Trophoblast cell (in vitro differentiated cells and primary cell): Measurements from ENCODE around the gene PRKCE.

Source experiments
- DNase-seq, 2 donors: peaks; one replicate each; pipeline ENCODE4 v3.0.0-alpha.2; 2016
- H2AFZ ChIP-seq: 2 replicates; pipeline ENCODE4 v1.6.1; 2013; ENCODE audit warnings: low read length, moderate library complexity, mild to moderate bottlenecking; ENCODE audit not compliant: insufficient read depth, poor library complexity
- H2AK5ac ChIP-seq: 2 replicates; pipeline ENCODE4 v1.6.1; 2013; ENCODE audit warnings: mild to moderate bottlenecking, low read length
- H2BK120ac ChIP-seq: 2 replicates; pipeline ENCODE4 v1.6.1; 2013; ENCODE audit warnings: low read length, mild to moderate bottlenecking, moderate library complexity; ENCODE audit not compliant: insufficient read depth, poor library complexity
- H2BK12ac ChIP-seq: 2 replicates; pipeline ENCODE4 v1.6.1; 2013; ENCODE audit warnings: mild to moderate bottlenecking, low read length, moderate library complexity
- H2BK5ac ChIP-seq: 2 replicates; pipeline ENCODE4 v1.6.1; 2013; ENCODE audit warnings: low read length, low read depth, moderate library complexity, mild to moderate bottlenecking; ENCODE audit not compliant: poor library complexity
- H3K14ac ChIP-seq: 2 replicates; pipeline ENCODE4 v1.6.1; 2013; ENCODE audit warnings: mild to moderate bottlenecking, low read length
- H3K18ac ChIP-seq: 2 replicates; pipeline ENCODE4 v1.6.1; 2013; ENCODE audit warnings: mild to moderate bottlenecking, low read length
- H3K23ac ChIP-seq: 2 replicates; pipeline ENCODE4 v1.6.1; 2013; ENCODE audit warnings: low read length
- H3K27ac ChIP-seq: 2 replicates; pipeline ENCODE4 v1.5.1; 2013; ENCODE audit warnings: low read depth, mild to moderate bottlenecking, inconsistent platforms, low read length, moderate library complexity
- H3K27me3 ChIP-seq: 2 replicates; pipeline ENCODE4 v1.6.1; 2013; ENCODE audit warnings: inconsistent platforms, mild to moderate bottlenecking, low read length, moderate library complexity; ENCODE audit not compliant: insufficient read depth
- H3K36me3 ChIP-seq, 2 experiments: 1 replicate in 1 of 2; 2 replicates in 1 of 2; pipeline ENCODE4 v1.6.1; 2013; ENCODE audit warnings: low read length in 2 of 2, mild to moderate bottlenecking in 2 of 2, moderate library complexity in 1 of 2; ENCODE audit not compliant: insufficient read depth in 2 of 2, control insufficient read depth in 1 of 2
- H3K4ac ChIP-seq: 2 replicates; pipeline ENCODE4 v1.6.1; 2013; ENCODE audit warnings: low read depth, mild to moderate bottlenecking, low read length, moderate library complexity
- H3K4me1 ChIP-seq, 2 experiments: 1 replicate in 1 of 2; 2 replicates in 1 of 2; pipeline ENCODE4 v1.6.1; 2013; ENCODE audit warnings: low read length in 2 of 2, mild to moderate bottlenecking in 2 of 2, moderate library complexity in 1 of 2; ENCODE audit not compliant: insufficient read depth in 2 of 2, control insufficient read depth in 1 of 2
- H3K4me2 ChIP-seq: 2 replicates; pipeline ENCODE4 v1.6.1; 2013; ENCODE audit warnings: inconsistent platforms, mild to moderate bottlenecking, low read length, moderate library complexity
- H3K4me3 ChIP-seq: 2 replicates; pipeline ENCODE4 v1.5.1; 2013; ENCODE audit warnings: mild to moderate bottlenecking, low read depth, low read length, inconsistent platforms
- H3K79me1 ChIP-seq: one replicate; pipeline ENCODE4 v1.6.1; 2013; ENCODE audit warnings: low read length
- H3K79me2 ChIP-seq: 2 replicates; pipeline ENCODE4 v1.6.1; 2013; ENCODE audit warnings: low read length, mild to moderate bottlenecking; ENCODE audit not compliant: control insufficient read depth, insufficient read depth, poor library complexity
- H3K9ac ChIP-seq: 2 replicates; pipeline ENCODE4 v1.6.1; 2013; ENCODE audit warnings: mild to moderate bottlenecking, low read length
- H3K9me3 ChIP-seq: 2 replicates; pipeline ENCODE4 v1.6.1; 2013; ENCODE audit warnings: low read depth, mild to moderate bottlenecking, control low read depth, inconsistent platforms, low read length; ENCODE audit not compliant: insufficient read depth
- H4K12ac ChIP-seq: 2 replicates; pipeline ENCODE4 v1.6.1; 2013; ENCODE audit warnings: low read depth, mild to moderate bottlenecking, low read length, moderate library complexity
- H4K8ac ChIP-seq: 2 replicates; pipeline ENCODE4 v1.6.1; 2013; ENCODE audit warnings: low read depth, mild to moderate bottlenecking, low read length, moderate library complexity
- H4K91ac ChIP-seq: one replicate; pipeline ENCODE4 v1.6.1; 2013; ENCODE audit warnings: low read depth, mild to moderate bottlenecking, low read length, moderate library complexity
- WGBS: extraction: QIAGEN DNeasy Blood & Tissue Kit; methylation state at CpG from one replicate; pipeline ENCODE4 v1.1.7; 2013; ENCODE audit warnings: missing lambda C conversion rate; ENCODE audit not compliant: insufficient read length, insufficient coverage; ENCODE audit errors: extremely low coverage; 5-methylcytosine and 5-hydroxymethylcytosine counted together

Gene PRKCE

DNA sequence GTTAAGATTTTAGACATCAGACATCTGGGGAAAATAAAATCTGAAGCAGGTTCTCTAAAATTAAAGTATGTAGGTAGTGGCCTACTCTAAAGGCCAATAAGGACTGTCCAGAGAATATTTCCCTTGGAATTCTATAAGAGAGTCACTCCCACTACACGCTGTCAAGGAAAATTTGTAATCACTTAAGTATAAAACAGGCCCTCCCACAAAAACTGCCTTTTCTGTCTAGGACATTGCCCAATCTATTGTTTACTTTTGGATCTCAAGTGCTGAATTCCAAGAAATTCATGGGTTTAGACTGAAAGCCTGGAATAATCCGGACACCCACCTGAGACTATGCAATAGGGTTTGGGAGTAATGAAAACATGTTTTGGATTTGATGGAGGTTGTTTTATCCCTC, 38.7 kb upstream of the PRKCE start:
- Histone ChIP-seq H3K14ac (no peak overlapping the region), H3K4ac (no peak overlapping the region), H2BK12ac (no peak overlapping the region), H4K8ac (no peak overlapping the region), H3K4me3 (no peak overlapping the region), H2AK5ac (no peak overlapping the region), H4K12ac (no peak overlapping the region), H3K4me2 (no peak overlapping the region), H2BK120ac (no peak overlapping the region), H2AFZ (no peak overlapping the region), H3K23ac (no peak overlapping the region), H3K9me3 (no peaks in the 10 kb centered on the region), H3K79me2 (no peaks in the 10 kb centered on the region), H3K4me1 (peaks cover 0 to 4% of the 10 kb centered on the region in 2 experiments), H3K27ac (peak overlapping the region; percentile 64), H2BK5ac (no peak overlapping the region), H3K18ac (no peak overlapping the region), H3K27me3 (no peaks in the 10 kb centered on the region), H3K9ac (no peak overlapping the region), H3K36me3 (no peaks in the 10 kb centered on the region), H3K79me1 (peaks cover 9% of the 10 kb centered on the region), H4K91ac (no peak overlapping the region)
- WGBS = no CpG with 5 or more reads among the region's 2 CpGs
- DNase-seq = no peak

DNA sequence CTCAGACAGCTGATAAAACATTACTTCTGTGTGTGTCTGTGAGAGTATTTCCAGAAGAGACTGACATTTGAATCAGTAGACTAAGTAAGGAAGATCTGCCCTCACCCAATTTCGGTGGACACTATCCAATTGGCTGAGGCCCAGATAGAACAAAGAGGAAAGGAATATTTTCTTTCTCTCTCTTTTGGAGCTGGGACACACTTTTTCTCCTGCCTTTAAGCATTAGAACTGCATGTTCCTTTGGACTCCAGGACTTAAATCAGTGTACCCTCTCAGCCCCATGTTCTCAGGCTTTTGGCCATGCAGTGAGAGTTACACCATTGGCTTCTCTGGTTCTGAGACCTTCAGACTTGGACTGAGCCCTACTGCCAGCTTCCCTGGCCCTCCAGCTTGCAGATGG, 37.1 kb upstream of the PRKCE start:
- no peak overlapping the region for H2BK120ac ChIP-seq
- peaks cover 0 to 4% of the 10 kb centered on the region in 2 experiments for H3K4me1 ChIP-seq
- no peak overlapping the region for H2AK5ac ChIP-seq
- H3K27me3 ChIP-seq = no peaks in the 10 kb centered on the region
- H3K23ac ChIP-seq = no peak overlapping the region
- H3K79me2 ChIP-seq = no peaks in the 10 kb centered on the region
- H3K79me1 ChIP-seq = peaks cover 9% of the 10 kb centered on the region
- H2AFZ ChIP-seq = no peak overlapping the region
- no peak overlapping the region for H4K12ac ChIP-seq
- H3K9me3 ChIP-seq = no peaks in the 10 kb centered on the region
- H2BK12ac ChIP-seq = no peak overlapping the region
- no peak overlapping the region for H3K4ac ChIP-seq
- no peak overlapping the region for H3K14ac ChIP-seq
- no peak overlapping the region for H3K4me2 ChIP-seq
- H3K36me3 ChIP-seq = no peaks in the 10 kb centered on the region
- no peak overlapping the region for H3K18ac ChIP-seq
- no peak overlapping the region for H4K8ac ChIP-seq
- no peak for DNase-seq
- WGBS = no CpG with 5 or more reads among the region's 1 CpG
- no peak overlapping the region for H3K27ac ChIP-seq
- no peak overlapping the region for H2BK5ac ChIP-seq
- no peak overlapping the region for H3K9ac ChIP-seq
- no peak overlapping the region for H3K4me3 ChIP-seq
- no peak overlapping the region for H4K91ac ChIP-seq

- Histone ChIP-seq H2BK5ac (no peak overlapping the region), H3K79me1 (peaks cover 9% of the 10 kb centered on the region), H3K36me3 (no peaks in the 10 kb centered on the region), H4K91ac (no peak overlapping the region), H3K79me2 (no peaks in the 10 kb centered on the region), H2AK5ac (no peak overlapping the region), H4K8ac (no peak overlapping the region), H3K9me3 (no peaks in the 10 kb centered on the region), H3K27ac (no peak overlapping the region), H3K4me3 (no peak overlapping the region), H2BK12ac (no peak overlapping the region), H3K4me1 (peaks cover 0 to 4% of the 10 kb centered on the region in 2 experiments), H3K4me2 (no peak overlapping the region), H2BK120ac (no peak overlapping the region), H3K18ac (no peak overlapping the region), H3K14ac (no peak overlapping the region), H3K23ac (no peak overlapping the region), H3K4ac (no peak overlapping the region), H2AFZ (no peak overlapping the region), H3K9ac (no peak overlapping the region), H4K12ac (no peak overlapping the region), H3K27me3 (no peaks in the 10 kb centered on the region)
- DNase-seq = no peak
- WGBS = no CpG with 5 or more reads among the region's 3 CpGs
Observed at GRCh38 chr2:45614871-45615415, 36.5 kb upstream of the PRKCE start.

- Histone ChIP-seq H2AFZ (no peak overlapping the region), H4K12ac (no peak overlapping the region), H3K36me3 (no peaks in the 10 kb centered on the region), H3K18ac (no peak overlapping the region), H3K79me1 (peaks cover 2% of the 10 kb centered on the region), H3K79me2 (no peaks in the 10 kb centered on the region), H3K9ac (no peak overlapping the region), H2BK12ac (no peak overlapping the region), H3K4me1 (peaks cover 0 to 4% of the 10 kb centered on the region in 2 experiments), H4K8ac (no peak overlapping the region), H2AK5ac (no peak overlapping the region), H3K9me3 (no peaks in the 10 kb centered on the region), H2BK120ac (no peak overlapping the region), H3K23ac (no peak overlapping the region), H3K4me3 (no peak overlapping the region), H3K4ac (no peak overlapping the region), H3K27ac (no peak overlapping the region), H3K4me2 (no peak overlapping the region), H4K91ac (no peak overlapping the region), H3K14ac (no peak overlapping the region), H2BK5ac (no peak overlapping the region), H3K27me3 (no peaks in the 10 kb centered on the region)
- no CpG with 5 or more reads among the region's 4 CpGs for WGBS
- no peak for DNase-seq
Observed at GRCh38 chr2:45616658-45617411, 34.6 kb upstream of the PRKCE start.
